NCI-H510A (cell line): ENCODE data around the gene PTGR3.
A peak's percentile ranks its signal among the peaks of the same experiment; 100 is the strongest.

Source experiments
- DNase-seq: peaks from one replicate; lab custom pipeline; 2025; lab: John Stamatoyannopoulos, UW

Gene PTGR3

DNA sequence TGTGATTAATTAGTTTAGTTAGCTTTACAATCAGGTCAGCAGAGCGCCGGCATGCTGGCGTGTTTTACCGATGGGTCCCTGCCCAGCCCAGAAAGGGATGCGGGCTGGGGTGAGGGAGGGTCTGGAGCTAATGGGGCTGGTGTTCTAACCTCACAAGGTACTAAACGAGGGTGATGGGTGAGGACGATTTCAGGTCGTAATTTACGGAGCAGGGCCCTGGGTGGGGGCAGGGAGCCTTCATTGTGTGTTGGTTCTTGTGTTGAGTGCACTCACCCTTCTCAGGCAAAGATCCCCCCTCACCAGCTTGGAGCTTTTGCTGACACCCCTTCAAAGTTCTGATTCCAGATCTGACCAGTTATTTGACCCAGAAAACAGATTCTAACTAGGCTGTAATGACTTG is 39.5 kb downstream of the PTGR3 start:
- no peak for DNase-seq

GRCh38 chr18:75168619-75169018 is 40.3 kb downstream of the PTGR3 start:
- no peak for DNase-seq

GRCh38 chr18:75167759-75168618 is 41.0 kb downstream of the PTGR3 start:
- no peak for DNase-seq

DNA sequence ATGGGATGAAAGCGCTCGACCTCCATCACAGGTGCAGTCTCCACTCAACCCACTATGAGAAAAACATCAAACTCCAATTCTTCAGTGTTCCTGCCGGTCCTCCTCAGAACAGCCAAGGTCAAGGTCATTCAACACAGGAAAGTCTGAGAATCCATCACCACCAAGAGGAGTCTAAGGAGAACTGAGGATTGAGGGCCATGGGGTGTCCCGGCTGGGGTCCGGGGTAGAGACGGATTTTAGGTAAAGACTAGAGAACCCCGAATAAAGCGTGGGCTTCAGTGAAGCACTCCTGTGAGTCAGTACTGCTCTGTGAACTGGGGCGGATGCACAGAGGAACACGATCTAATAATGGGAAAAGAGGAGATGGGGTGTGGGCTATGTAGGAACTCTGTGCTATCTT is 41.8 kb downstream of the PTGR3 start:
- DNase-seq, result no peak

- no peak for DNase-seq
These were observed 43.0 kb downstream of the PTGR3 start for GRCh38 chr18:75165926-75166325.

GRCh38 chr18:75164479-75164878 is 44.5 kb downstream of the PTGR3 start:
- no peak for DNase-seq

- no peak for DNase-seq
These were observed 45.2 kb downstream of the PTGR3 start for GRCh38 chr18:75163736-75164135.

DNA sequence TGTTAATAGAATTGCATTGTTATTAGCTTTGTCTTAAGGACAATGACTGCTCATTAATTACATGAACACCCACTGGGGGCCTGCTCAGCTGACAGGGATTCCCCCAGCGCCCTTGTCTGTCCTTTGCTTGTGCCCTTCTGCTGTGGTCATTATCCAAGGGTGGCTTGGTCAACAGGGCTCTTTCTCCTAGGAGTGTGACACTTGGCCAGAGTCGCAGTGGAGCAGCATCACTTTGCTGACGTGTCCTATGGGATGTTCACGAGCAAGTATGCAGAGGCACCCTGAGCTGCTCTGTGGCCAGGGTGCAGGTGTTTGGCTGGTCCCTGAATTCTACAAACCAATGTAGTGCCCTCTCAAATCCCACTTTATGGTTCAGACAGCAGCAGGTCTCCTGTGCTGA is 46.0 kb downstream of the PTGR3 start:
- DNase-seq, result no peak

DNA sequence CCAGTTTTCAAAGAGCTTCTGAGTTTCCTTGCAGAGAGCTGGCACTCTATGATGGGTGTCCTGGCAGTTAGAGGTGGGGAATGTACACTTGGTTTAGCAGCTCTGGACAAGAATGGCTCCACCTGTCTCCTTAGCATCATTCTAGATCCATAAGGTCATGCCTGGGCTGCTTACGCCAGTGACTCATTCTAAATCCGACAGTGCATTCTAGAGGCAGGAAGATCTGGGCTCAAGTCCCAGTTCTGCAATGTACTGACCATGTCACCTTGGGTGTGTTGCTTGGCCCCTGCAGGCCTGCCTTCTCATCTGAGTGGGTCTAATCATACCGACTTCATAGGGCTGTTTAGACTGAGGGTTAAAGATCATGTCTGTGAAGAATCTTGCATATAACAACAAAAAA is 46.5 kb downstream of the PTGR3 start:
- DNase-seq, result no peak

DNA sequence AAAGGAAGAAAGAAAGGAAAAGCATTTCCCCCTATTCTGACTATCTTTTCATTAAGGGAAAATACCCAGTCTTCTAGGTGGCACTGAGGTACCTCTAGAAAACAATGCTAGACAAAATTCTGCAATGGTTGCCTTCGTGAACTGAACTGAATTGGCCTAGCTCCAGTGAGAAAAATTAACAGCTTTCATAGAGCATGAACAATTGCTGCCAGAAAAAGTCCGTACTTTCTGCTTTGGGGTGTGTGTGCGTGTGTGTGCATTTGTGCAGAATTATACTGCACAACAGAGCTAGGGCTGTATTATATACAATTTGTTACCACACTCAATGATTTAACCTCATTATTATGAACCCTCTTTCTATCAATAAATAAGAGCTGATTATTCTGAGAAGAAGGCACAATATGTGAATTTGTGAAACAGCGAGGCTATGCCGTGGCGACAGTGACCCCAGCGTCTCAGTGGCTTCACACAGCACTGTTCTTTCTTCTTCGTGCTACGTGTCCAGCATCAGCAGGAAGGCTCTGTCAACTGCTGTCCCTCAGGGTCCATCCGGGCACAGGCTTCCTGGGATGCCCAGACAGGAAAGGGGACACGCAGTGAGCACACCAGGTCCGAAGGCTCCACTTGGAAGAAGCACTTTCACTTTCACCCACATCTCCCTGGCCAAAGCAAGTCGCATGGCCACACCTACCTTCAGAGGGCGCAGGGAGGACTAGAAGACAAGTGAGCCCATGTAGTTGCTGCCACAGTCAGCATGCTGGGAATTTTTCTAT is 47.5 kb downstream of the PTGR3 start:
- DNase-seq, result peak; percentile 15

DNA sequence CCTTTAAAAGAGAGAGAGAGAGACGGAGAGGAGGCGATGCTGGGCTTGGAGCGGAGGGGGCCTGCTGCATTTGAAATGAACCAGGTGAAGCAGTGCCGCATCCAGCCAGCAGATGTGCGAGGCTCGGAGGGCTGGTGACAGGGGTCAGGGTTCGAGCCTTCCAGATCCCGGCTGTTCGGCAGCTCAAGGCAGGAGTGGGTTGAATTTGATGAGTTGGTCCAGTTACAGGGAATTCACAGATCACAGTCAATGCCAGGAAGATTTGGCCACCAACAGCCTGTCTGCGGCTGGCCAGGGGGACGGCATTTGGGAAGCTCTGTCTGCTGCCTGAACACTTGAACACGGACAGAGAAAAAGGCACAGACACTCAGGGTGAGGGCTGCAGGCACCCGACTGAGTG is 48.6 kb downstream of the PTGR3 start:
- no peak for DNase-seq

DNA sequence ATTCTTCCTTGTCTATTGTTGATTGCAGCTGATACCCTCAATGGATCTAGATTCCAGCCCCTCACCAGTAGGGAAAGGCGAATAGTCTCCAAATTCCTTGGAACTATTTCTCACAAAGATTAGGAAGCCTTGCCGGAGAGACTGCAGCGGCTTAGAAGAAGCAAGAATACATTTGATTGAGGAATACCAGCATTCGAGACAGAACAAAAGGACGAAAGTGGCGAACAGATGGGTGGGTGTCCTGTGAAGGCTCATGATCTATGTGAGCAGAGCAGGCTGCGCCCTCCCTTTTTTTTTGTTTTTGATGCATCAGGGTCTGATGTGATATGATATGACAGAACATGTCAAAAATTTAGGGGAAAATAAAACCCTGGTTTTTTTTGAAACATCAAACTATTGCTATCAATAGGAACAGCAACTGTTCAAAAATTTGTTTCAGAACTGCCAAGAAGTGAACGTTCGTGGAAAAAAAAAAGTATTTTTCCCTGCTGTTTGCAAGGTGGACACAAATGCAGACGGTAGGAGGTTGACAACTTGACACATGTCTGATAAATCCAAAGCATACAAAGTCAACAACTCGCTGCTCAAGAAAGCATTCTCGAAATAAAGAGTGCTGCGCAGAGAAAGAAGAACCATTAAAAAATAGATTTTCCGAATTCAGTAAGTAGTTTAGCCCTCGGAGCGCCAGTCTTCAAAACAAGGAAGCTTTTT is 49.1 kb downstream of the PTGR3 start:
- DNase-seq, result no peak

DNA sequence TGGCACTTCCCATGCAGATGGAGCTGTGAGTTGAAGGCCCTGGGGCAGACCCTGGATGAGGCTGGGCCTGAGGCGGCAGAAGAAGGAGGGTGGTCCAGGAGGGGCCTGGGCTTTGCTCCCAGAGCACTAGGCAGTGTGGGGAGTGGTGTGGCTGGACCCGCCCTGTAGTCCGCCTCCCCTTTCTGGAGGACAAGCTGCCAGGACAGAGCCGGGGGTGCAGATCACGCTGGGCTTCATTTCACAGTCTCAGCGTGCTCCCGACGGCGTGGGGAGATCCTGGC is 49.8 kb downstream of the PTGR3 start:
- DNase-seq, result no peak
